ENCODE measurements around the gene CFAP251. TPM values are rescaled to one million over a fixed set of nuclear protein-coding genes. Genes with fewer than 3 reads are reported as not detected.

The CFAP251 gene
- total RNA-seq, 4 donors from 2014 or later = 0.41 to 1.7 TPM; not detected in 2

GRCh38 chr12:121942145-121942718 is 23.8 kb downstream of the CFAP251 start:
- H3K9me3 ChIP-seq = no peaks in the 10 kb centered on the region
- H3K4me3 ChIP-seq = no peak overlapping the region
- in situ Hi-C loops (cut with MboI; ENCODE audit: low pct_ligation_motif_present in 1 of 4, low pct_unique_long_range_greater_than_20kb in 1 of 4, low sequenced_read_pairs in 3 of 4) = no loop called here
- no peaks in the 10 kb centered on the region for H3K27me3 ChIP-seq
- no peak overlapping the region for H3K27ac ChIP-seq
- no peaks in the 10 kb centered on the region for H3K36me3 ChIP-seq
- intact Hi-C loops (cut with DNase I; ENCODE audit: low total_unique reads) = no loop called here
- no peaks in the 10 kb centered on the region for H3K4me1 ChIP-seq
- no peak for DNase-seq
- 97 to 100% methylated on average over 9 to 15 of the region's 15 CpGs for WGBS, 2 donors (ENCODE audit: low coverage in 1 of 2)
- TF ChIP-seq POLR2AphosphoS5 (IDR thresholded peaks at IDR 0.05) = no peak
- no peak for TF ChIP-seq POLR2A (IDR thresholded peaks at IDR 0.05)
- TF ChIP-seq CTCF (IDR thresholded peaks at IDR 0.05) = no peak
- no peak for TF ChIP-seq EP300 (IDR thresholded peaks at IDR 0.05; ENCODE audit: low read depth)

- no peaks in the 10 kb centered on the region for H3K27me3 ChIP-seq
- intact Hi-C loops (cut with DNase I; ENCODE audit: low total_unique reads) (no loop called here), in situ Hi-C loops (cut with MboI; ENCODE audit: low pct_ligation_motif_present in 1 of 4, low pct_unique_long_range_greater_than_20kb in 1 of 4, low sequenced_read_pairs in 3 of 4) (no loop called here)
These were observed 25.5 kb downstream of the CFAP251 start for GRCh38 chr12:121943926-121944325.

GRCh38 chr12:121946313-121947025 is 28.1 kb downstream of the CFAP251 start:
- 96 to 100% methylated on average over 1 to 2 of the region's 2 CpGs for WGBS, 2 donors (ENCODE audit: low coverage in 1 of 2)
- Histone ChIP-seq H3K36me3 (no peaks in the 10 kb centered on the region), H3K27me3 (no peaks in the 10 kb centered on the region), H3K4me3 (no peak overlapping the region), H3K27ac (no peak overlapping the region), H3K9me3 (no peaks in the 10 kb centered on the region), H3K4me1 (no peaks in the 10 kb centered on the region)
- TF ChIP-seq POLR2AphosphoS5 (IDR thresholded peaks at IDR 0.05) (no peak), POLR2A (IDR thresholded peaks at IDR 0.05) (no peak)
- intact Hi-C loops (cut with DNase I; ENCODE audit: low total_unique reads) (no loop called here), in situ Hi-C loops (cut with MboI; ENCODE audit: low pct_ligation_motif_present in 1 of 4, low pct_unique_long_range_greater_than_20kb in 1 of 4, low sequenced_read_pairs in 3 of 4) (no loop called here)
- no peak for DNase-seq

More at GRCh38 chr12:121943926-121944325, 25.5 kb downstream of the CFAP251 start:
- no peaks in the 10 kb centered on the region for H3K9me3 ChIP-seq
- H3K36me3 ChIP-seq = no peaks in the 10 kb centered on the region
- no peak overlapping the region for H3K27ac ChIP-seq
- TF ChIP-seq CTCF (IDR thresholded peaks at IDR 0.05) (no peak), POLR2A (IDR thresholded peaks at IDR 0.05) (no peak), EP300 (IDR thresholded peaks at IDR 0.05; ENCODE audit: low read depth) (no peak), POLR2AphosphoS5 (IDR thresholded peaks at IDR 0.05) (no peak)
- H3K4me3 ChIP-seq = no peak overlapping the region
- no peaks in the 10 kb centered on the region for H3K4me1 ChIP-seq
- DNase-seq = no peak

GRCh38 chr12:121947981-121948380 is 29.6 kb downstream of the CFAP251 start:
- intact Hi-C loops (cut with DNase I; ENCODE audit: low total_unique reads) = no loop called here
- in situ Hi-C loops (cut with MboI; ENCODE audit: low pct_ligation_motif_present in 1 of 4, low pct_unique_long_range_greater_than_20kb in 1 of 4, low sequenced_read_pairs in 3 of 4) = no loop called here
- Histone ChIP-seq H3K27me3 (no peaks in the 10 kb centered on the region), H3K36me3 (no peaks in the 10 kb centered on the region), H3K27ac (no peak overlapping the region), H3K4me1 (no peaks in the 10 kb centered on the region), H3K9me3 (no peaks in the 10 kb centered on the region), H3K4me3 (no peak overlapping the region)
- no peak for DNase-seq
- TF ChIP-seq POLR2A (IDR thresholded peaks at IDR 0.05) = no peak
- TF ChIP-seq EP300 (IDR thresholded peaks at IDR 0.05; ENCODE audit: low read depth) = no peak
- TF ChIP-seq POLR2AphosphoS5 (IDR thresholded peaks at IDR 0.05) = no peak
- no peak for TF ChIP-seq CTCF (IDR thresholded peaks at IDR 0.05)
- 80 to 86% methylated on average over 1 to 2 of the region's 2 CpGs for WGBS, 2 donors (ENCODE audit: low coverage in 1 of 2)

Data from transverse colon (tissue), 4 donors.